Activated CD4-positive, alpha-beta T cell treated with anti-CD3 and anti-CD28 coated beads, Interleukin-2, amount 50 U/mL, for 1 hour (primary cell): ENCODE measurements around the gene MAP2K3.

Experiments
- DNase-seq: peaks from one replicate; pipeline ENCODE4 v3.0.0-alpha.2; 2020

The MAP2K3 gene

GRCh38 chr17:21354796-21355385 is 70.4 kb downstream of the MAP2K3 start:
- DNase-seq = no peak

DNA sequence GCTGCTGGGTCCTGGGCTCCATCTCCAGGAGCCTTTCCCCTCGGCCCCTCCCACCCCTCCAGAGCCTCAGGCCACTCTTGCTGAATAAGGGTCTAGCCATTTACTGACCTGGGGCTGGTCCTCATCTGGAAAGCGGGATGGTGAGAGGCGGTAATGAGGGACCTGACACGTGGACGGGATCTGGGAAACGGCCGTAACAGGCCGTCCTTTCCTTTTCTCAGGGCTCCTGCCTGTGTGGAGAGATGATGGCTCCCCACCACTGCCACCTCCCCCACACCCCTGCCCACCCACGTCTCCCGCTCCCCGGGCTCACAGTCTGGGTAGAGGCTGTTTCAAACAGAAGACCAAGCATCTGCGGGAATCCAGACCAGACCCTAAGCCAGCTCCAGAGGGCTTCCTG is 71.1 kb downstream of the MAP2K3 start:
- no peak for DNase-seq

DNA sequence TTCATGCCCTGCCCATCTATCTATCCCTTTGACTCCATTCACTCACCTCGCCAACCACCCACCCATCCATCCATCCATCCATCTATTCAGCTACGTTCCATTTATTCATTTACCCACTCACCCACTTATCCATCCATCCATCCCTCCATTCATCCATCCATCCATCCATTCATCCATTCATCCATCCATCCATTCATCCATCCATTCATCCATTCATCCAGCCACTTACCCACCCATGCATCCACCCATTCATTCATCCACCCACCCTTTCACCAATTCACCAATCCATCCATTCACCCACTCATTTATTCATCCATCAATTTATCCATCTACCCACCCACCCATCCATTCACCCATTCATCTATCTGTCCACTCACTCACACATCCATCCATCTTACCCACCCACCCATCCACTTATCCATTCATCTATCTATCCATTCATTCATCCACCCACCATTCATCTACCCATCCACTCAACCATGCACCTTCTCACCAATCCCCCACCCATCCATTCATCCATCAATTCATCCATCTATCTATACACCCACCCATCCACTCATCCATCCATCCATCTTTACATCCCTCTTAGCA is 72.1 kb downstream of the MAP2K3 start:
- no peak for DNase-seq

DNA sequence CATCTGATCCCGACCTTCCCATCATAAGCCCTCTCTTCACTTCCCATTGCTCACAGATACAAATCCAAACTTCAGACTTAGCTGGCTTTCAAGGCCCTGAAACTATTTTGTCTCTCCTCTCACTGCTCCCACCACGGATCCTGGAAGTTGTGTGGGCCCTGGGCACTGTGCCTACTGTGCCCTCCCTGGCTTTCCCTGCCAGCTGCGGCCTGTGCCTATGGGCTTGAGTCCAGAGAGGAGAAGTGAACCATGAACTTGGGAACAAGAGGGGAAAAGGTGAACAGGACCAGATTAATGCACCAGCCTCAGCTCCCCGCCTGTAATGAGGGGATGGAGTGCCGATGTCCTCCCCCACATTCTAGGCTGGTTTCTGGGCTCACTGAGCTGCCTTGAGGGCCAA is 72.8 kb downstream of the MAP2K3 start:
- no peak for DNase-seq

DNA sequence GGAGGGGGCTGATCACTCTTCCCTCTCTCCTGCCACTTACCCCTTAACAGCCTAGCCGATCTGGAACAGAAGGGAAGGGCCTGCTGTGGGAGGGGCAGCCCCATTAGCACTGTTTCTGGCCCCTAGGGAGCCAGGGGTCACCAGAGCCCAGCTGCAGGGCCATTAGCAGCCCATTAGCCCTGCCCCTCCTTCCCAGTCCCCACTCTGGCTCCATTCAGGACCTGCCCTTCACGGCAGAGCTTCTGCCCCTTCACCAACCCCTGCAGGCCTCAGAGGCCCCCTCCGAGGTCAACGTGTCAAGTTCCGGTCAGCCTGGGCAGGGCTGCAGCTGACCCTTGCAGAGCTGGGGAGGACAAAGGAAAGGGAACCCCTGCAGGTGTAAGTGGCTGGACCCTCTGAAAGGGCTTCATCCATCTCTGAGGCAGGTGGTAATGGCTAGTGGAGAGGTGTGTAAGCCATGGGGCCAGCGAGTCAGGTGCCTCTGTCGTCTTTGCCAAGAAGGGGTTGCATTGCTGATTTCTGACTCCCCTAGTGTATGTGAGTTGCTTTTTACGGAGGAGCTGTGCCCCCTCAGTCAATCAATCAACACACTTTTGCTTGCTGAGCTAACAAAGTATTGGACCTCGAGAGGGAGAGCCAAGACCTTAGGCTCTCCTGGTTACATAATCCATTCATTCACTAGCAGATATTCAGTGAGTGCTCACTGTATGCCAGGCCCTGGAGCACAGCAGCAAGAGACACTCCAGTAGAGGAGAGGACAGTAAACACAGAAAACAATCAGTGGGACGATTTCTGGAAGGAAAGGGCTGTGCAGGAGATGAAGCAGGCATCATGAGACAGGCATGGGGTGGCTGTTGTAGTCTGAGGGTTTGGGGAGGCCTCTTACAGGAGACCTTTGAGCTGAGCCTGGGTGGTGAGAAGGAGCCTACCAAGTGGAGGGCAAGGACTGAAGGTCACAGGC is 73.5 kb downstream of the MAP2K3 start:
- no peak for DNase-seq

DNA sequence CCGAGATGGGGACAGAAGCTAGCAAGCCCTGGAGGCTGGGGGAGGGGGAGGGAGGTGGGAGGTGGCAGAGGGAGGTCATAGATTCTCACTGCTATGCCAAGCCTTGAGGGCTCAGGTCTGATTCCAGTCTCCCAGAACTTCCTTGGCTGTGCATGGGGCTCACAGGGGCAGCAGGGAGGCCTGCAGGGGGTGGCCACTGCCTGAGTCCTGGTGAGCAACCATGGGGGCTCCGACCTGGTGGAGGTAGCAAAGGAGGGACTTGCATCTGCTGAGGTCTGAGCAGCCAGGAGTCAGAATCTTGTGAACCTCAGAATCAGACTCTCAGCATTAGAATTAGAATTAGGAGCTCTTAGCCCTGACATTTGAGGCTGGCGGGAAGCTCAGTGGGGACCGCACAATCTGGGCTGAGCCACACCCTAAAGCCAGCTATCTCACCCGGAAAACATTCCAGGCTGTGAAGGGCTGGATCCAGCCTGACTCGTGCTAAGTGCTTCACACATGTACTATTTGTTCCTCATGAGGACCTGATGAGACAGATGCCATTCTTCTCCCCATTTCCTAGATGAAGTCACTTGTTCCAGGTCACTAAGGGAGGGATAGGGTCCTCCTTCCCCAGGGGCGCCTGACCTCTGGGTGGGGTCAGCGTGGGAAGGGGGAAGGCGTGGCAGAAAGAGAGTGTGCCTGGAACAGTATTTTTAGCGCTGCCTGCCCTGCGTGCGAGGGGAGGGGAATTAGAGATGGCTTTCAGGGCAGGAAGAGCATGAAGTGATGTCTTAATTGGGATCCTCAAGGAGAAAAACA is 74.4 kb downstream of the MAP2K3 start:
- no peak for DNase-seq

DNA sequence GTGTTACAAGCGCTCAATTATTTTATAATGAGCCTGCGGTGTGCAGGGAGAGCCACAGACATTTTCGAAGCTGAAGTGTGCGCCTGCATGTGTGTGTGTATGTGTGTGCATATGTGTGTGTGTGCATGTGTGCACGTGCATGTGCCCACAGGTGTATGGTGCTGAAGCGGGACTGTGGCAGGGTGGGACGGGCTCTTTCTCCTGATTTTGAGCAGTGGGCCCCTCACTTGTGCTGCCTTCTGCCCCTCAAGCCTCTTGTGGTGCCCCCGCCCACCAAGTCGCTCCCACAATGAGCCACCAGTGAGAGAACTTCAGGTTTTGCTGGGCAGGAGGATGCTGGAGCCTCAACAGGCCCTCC is 75.0 kb downstream of the MAP2K3 start:
- DNase-seq = no peak

DNA sequence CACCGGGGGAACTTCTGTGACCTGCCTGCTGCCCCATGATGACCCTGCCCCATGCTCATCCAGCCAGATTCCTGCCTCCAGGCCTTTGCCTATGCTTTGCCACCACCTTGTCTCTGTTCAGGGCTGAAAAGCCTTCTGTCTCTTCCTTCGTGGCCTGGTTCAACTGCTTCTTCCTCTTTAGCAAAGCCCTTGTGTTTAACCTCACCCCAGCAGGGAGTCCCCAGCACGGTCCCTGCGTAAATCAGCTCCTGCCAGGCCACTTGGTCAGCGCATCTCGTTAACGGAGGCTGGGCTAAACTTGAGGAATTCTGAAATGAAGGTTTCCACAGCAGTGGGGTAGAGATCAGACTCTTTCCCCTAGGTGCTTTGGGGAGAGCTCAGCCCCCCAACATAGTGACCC is 75.5 kb downstream of the MAP2K3 start:
- no peak for DNase-seq

DNA sequence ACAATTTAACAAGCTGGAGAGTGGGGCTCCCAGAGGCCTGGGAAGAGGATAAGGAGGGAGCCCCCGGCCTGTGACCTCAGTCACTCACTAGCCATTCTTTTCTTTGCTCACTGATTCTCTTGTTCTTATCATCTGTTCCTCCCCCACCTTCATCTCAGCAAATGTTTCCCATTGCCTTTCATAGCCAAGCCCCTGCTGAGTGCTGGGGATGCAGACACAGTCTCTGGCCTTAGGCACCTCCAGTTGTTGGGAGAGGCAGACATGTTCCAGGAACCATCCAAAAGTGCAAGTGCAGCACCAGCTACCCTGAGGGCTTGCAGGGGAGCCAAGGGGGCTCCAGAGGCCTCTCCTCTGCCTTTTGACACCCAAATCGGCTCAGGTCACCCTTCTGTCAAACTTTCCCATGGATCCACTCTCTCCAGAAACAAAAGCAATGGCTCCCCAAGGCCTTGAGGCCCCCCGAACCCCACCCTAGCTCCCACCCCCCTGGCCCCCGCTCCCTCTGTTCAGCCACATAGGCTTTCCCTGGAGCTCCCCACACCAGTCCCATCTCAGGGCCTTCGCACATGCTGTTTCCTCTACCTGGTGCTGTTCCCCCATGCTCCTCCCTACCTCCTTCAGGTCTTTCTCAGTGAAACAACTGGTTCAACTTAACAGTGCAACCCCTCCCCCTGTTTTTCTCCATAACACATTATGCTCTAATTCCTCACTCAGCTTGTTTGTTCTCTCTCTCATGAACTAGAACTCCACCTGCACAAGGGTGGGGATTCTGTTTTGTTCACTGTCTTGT is 76.7 kb downstream of the MAP2K3 start:
- no peak for DNase-seq

- no peak for DNase-seq
These were observed 77.9 kb downstream of the MAP2K3 start for GRCh38 chr17:21362331-21362931.

GRCh38 chr17:21363776-21364642 is 79.5 kb downstream of the MAP2K3 start:
- no peak for DNase-seq
